ENCODE results near the gene TRIML1.

TRIML1 gene, protein sequence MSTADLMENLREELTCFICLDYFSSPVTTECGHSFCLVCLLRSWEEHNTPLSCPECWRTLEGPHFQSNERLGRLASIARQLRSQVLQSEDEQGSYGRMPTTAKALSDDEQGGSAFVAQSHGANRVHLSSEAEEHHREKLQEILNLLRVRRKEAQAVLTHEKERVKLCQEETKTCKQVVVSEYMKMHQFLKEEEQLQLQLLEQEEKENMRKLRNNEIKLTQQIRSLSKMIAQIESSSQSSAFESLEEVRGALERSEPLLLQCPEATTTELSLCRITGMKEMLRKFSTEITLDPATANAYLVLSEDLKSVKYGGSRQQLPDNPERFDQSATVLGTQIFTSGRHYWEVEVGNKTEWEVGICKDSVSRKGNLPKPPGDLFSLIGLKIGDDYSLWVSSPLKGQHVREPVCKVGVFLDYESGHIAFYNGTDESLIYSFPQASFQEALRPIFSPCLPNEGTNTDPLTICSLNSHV

GRCh38 chr4:188139141-188139540, at the start of gene TRIML1:
TRIML1 (plus strand) TSS chr4:188139441; CDS start chr4:188139559, 118 bp downstream.
- DNase-seq: no peak

DNA sequence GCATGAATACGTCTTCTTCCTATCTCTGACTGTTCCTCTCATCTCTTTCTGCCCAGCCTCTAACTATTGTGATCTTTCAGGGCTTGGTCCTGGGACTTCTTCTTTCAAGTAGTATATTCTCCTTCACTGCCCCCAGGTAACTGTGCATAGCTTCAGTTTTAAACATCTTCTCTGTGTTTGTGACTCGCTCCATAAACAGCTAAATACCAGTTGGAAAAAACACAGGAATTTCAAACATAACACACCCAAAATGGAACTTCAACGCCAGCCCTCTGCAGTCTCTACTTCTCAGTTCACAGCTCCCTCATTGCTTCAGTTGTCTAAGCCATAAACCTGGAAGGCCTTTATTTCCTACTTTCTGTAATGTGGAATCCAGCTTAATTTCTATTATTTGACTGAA, 46.4 kb upstream of the TRIML1 start:
- DNase-seq: no peak

DNA sequence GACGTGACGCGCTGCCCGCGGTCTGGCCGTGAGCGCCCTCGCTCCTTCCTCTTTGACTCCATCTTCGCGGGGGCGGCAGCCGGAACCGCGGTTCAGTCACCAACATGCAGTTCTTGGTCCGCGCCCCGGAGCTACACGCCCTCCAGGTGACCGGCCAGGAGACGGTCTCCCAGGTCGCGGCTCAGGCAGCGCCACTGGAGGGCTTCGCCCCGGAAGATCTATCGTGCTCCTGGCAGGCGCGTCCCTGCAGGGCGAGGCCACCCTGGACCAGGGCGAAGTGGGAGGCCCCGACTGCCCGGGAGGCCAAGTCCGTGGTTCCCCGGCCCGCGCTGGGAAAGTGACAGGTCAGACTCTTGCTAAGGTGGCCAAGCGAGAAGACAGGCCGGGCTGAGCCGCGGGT, 32.8 kb upstream of the TRIML1 start:
- DNase-seq: no peak

DNA sequence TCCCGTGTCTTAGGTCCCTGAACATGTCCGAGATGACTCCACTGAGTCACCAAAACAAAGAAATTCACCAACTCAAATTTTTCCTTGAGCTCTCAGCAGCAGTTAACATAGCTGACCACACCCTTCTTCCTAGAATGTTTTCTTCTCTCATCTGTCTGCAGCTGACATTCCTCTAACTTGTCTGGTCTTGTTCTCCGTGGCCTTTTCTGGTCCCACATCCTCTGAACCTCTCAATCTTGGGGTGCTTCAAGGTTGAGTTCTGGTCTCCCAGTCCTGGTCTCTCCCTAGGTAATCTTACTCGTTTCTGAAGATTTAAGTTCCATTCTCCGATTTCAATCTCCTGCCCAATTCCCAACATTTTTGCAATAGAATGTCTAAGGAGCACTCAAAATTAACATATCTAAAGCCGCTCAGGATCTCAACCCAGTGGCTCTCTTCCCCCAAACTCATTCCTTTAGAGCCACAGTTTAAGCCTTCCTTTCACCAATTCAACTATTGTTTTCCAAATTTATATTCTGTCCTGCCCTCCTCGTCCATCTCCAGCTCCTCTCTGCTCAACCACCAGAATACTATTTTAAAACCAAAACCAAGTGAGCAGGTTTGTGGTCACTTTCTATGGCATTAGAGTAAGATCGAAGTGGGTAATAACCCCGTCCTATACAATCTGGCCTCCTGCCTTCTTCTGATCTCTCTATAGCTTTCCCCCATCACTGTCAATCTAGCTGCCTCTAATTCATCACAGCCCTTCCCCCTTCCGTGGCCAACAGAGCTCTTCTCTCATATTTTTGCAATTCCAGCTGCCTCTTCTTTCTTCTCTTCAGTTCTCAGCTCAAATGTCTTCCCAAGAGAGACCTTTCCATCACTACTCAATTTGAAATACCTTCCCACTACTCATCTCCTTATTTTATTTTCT, 31.1 kb upstream of the TRIML1 start:
- DNase-seq: no peak

- DNase-seq: no peak
These were observed 30.0 kb upstream of the TRIML1 start, which contains the start of gene TRIML2 for GRCh38 chr4:188109157-188109755. TRIML2 (minus strand) TSS chr4:188109603; CDS start chr4:188105368, 4,235 bp downstream.

DNA sequence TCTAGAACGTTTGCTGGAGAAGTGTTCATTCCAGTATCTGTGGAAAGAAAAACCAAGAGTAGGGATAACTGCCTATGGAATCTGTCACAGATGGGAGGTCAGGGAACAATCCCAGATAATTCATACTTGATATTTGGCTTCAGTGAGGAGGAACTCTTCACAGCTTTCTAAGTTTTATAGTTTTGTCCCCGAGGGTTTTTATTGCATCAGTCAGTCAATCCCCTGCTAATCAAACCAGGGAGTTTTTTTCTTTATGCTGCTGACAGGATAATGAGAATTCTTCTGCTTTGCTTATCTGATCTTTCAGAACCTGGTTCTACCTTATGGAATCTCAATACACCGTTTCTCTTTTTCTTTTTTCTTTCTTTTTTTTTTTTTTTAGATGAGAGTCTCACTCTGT, 29.2 kb upstream of the TRIML1 start:
- DNase-seq: no peak

GRCh38 chr4:188110741-188111471, 28.3 kb upstream of the TRIML1 start:
- no peak for DNase-seq

GRCh38 chr4:188111955-188112354, 27.3 kb upstream of the TRIML1 start:
- DNase-seq: no peak

GRCh38 chr4:188113156-188113555, 26.1 kb upstream of the TRIML1 start:
- no peak for DNase-seq

DNA sequence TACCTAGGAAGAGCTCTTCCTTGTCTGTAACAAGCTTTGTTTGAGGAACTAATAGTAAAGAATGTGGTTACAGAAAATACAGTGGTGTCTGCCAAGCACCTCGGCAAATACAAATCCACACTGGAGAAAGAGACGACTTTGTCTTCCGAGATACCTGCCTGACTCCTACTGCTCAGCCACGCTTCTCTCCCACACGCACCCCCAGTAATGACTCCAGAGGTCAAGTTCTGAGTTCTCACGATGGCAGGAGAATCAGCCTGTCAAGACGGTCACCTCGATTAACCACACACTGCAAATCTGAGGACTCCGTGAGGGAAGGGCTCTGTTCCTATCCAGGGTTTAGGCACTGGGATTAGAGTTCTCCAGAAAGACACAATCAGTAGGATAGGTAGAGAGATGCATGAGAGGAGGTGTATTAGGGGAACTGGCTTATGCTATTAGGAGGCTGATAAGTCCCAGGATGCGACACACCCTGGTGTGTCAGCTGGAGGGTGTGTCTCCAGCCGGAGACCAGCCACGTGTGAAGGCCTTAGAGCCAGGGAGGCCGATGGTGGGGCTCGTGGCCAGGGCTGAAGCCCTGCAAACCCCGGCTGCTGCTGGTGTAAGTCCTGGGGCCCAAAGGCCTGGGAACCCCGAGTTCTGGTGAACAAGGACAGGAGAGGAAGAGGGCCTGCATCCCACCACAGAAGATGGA, 21.5 kb upstream of the TRIML1 start:
- no peak for DNase-seq

DNA sequence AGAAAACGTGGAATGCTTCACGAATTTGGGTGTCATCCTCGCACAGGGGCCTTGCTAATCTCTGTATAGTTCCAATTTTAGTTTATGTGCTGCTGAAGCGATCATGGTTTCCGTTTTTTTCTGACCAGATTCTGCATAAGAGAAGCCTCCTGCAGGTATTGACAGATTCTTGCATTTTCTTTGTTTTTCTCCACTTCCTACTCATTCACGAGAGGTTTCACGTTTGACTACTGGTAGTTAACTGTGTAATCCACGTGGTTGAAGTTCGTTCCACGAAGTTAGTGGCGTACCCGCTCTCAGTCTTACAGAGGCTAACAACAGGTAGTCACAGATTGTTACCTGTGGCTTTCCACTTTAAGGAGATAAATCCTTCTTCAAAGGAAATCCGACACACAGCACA, 17.7 kb upstream of the TRIML1 start:
- no peak for DNase-seq

- no peak for DNase-seq
These were observed 11.9 kb upstream of the TRIML1 start for GRCh38 chr4:188127214-188127874.

DNA sequence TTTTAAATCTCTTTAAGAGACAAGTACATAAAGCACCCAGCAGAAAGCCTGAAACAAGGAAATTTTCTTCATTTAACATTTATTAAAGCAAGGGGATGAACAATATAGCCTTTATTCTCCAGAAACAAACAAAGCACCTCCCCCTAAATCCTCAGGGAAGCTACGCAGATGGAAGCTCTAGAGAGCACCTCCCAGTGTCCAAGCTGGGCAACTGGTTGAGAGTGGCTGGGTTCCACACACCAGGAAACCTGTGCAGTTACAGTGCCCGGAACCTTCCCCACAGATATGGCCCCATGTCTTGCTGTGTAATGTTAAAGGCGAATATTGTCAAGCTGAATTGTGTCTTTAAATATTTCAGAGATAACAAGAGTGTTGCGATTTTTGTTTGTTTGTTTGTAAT, 8.9 kb upstream of the TRIML1 start:
- DNase-seq: no peak

DNA sequence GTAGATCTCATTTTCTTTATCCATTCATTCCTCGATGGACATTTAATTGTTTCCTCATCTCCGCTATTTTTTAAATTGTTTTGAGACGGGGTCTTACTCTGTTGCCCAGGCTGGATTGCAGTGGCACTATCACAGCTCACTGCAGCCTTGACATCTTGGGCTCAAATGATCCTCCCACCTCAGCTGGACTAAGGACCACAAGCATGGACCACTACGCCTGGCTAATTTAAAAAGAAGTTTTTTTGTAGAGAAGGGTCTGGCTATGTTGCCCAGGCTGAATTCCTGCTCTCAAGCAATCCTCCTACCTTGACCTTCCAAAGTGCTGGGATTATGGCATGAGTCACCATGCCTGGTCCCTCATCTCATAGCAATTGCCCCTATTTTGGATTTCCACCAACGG, 7.0 kb upstream of the TRIML1 start:
- DNase-seq: no peak

DNA sequence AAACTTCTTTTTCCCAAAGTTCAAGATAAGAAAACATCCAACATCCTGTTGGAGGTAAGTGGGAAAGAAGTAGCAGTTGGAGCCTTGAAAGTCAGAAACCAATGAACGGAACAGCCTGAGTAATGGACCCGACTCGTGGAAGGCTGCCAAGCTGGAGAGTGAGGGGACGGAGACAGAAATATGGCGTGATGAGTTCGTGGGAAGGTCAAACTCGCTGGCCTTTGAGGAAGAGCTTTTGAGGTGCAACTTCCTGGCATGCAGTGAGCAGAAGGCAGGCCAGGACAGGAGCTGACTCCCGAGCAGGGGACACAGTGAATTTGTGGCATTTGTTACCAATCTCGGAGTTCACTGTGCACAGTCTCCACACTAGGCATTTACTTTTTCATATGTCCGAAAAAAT, 1.0 kb upstream of the TRIML1 start:
- no peak for DNase-seq

- DNase-seq: no peak
These were observed 430 bp downstream of the TRIML1 start for GRCh38 chr4:188139671-188140070.

DNA sequence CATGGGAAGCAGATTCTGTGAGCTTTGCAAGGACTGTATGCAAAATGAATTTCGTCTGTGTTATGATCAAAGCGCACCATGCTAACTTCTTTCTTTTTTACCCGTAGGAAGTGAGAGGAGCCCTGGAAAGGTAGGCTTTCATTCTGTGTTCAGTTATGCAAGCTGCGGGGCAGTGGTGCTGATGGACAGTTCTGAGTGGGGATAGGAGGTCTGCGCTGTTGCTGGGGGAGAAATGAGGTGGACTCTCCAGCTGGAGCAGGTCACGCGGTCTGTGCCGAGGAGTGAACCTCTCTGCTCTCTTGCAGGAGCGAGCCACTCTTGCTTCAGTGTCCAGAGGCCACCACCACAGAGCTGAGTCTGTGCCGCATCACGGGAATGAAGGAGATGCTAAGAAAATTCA, 4.5 kb downstream of the TRIML1 start:
- no peak for DNase-seq

- no peak for DNase-seq
These were observed 6.4 kb downstream of the TRIML1 start for GRCh38 chr4:188145601-188146000.

GRCh38 chr4:188146618-188147017, 7.4 kb downstream of the TRIML1 start:
- DNase-seq: no peak

DNA sequence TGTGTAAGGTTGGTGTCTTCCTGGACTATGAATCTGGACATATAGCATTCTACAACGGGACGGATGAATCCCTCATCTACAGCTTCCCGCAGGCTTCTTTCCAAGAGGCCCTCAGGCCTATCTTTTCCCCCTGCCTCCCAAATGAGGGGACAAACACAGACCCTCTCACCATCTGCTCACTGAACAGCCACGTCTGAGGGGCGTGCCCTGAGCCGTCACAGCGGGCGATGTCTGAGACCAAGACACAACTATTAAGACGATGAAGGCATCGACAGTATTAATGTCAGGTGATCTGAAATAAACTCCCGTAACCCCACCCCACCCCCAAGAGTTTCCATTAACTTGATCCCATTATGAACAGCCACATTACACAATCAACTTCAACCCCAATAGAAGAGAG, 7.9 kb downstream of the TRIML1 start:
- no peak for DNase-seq

DNA sequence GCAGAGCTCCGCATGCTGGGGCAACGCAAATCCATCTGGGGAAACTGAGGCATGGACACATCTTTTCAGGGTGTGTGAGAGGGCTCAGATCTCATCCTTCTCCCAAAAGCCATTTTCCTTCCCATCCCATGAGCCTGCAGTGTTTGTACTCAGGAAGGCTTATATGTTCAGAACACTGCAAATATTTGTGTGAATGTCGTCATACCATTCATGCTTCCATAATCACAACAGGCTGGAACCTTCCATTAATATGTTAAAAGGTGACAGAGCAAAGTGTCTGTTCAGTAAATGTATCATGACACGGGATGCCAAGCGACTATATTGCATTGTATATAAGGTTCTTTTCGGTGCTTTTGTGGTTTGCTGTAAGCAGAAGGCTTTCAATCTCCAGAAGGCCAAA, 8.5 kb downstream of the TRIML1 start:
- no peak for DNase-seq
